ENCODE measurements around the gene SSH2.
"Not testable (repeated sequence)": the region's sequence is repeated elsewhere in the genome, so short reads cannot be mapped to it uniquely, and the experiment has no call there.

Gene SSH2

DNA sequence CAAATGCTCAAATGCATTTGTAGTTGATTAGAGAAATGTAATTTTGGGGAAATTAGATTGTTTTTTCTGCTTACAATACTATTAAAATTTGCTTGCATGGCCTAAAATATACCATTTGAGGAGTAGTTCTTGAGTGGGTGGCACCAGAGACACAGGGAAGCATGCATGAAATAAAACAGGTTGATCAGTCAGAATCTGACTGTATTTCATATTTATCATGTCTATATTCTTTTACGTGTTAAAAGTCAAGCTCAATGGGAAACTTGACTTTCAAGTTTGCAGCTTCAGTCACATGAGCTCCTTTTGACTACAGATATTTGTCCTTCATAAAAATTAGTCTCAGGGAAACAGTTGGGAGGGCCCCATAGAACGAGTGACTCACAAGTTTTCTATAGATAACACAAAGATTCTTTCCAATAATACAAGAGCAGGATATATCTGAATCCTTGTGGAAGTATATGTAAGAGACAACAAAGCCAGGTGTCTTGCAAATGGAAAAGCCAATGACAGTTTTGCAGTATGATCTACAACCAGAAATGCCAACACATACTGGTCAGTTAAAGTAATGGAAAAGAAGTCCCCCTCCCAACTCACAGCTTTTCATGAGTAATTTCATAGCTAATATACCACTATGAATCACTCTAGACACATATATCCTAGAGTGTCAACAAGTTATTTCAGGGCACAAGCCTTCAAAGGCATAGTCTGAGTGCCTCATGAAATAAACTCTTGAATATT is 265.1 kb downstream of the SSH2 start:
- no peak for DNase-seq (ENCODE audit: low read depth in 2 of 2)

DNA sequence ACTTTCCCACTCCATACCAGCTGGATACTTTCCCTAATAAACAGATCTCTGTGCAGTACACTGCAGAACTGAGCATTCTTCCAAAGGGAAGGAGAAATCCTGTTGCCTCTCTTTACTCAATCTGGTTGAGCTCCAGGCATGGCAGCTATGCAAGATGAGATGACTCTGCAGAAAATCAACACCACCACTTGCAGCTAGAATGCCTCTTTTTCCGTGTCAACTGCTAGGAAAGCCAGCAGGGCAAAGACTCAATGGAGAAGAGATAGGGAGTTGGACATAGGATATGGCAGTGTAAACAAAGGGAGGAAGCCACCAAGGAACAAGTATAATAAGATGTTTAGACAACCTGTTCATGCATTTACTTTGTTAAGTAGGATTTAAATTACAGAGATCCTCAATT is 266.9 kb downstream of the SSH2 start:
- no peak for DNase-seq (ENCODE audit: low read depth in 2 of 2)

DNA sequence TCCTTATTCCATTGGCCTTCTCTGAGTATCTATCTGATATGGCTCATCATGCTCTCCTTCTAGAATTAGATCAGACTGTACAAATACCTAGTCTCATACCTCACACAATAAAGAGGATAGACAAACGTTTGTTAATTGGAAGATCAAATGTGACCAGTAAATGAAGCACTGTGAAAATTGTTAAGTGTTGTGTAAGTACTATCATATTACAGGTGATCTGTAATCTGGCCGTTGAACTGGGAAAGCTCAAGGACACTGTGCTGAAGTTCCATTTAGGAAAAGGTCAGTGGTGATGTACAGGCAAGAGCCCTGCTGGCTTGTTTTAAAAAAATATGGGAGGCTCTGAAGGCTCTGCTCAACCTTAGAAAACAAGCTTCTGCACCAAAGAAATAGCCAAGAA is 268.8 kb downstream of the SSH2 start:
- no peak for DNase-seq (ENCODE audit: low read depth in 2 of 2)

DNA sequence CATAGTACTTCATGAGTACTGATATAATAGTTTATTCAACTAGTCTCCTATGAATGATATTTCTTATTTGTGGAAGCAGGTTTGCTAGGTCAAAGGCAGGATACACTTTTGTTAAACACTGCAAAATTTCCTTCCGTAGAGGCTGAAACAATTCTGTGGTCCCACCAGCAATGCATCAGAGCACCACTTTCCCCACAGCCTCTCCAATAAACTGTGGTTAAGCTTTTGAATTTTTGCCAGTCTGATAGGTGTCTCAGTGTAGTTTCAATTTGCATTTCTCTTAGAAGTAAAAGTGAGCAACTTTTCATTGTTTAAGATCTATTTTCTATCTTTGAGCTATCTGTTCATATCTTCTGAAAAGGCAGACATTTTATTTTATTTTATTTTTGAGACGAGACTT is 270.9 kb downstream of the SSH2 start:
- DNase-seq (ENCODE audit: low read depth in 2 of 2): no peak

DNA sequence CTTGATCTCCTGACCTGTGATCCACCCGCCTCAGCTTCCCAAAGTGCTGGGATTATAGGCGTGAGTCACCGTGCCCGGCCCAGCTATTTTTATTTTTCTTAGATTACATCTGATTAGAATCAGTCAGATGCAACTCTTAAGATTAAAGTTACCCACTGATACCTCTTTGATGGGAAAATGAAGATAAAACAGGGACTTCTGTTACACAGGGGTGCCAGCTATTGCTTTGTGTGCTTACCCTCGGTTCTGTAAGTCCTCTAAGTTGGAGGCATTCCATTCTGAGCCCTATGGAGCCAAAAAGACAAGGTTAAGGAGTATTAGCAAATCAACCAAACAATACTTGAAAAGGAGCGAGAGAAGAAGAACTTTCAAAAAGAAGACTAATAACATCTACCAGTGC is 274.7 kb downstream of the SSH2 start:
- DNase-seq (ENCODE audit: low read depth in 2 of 2): no peak

DNA sequence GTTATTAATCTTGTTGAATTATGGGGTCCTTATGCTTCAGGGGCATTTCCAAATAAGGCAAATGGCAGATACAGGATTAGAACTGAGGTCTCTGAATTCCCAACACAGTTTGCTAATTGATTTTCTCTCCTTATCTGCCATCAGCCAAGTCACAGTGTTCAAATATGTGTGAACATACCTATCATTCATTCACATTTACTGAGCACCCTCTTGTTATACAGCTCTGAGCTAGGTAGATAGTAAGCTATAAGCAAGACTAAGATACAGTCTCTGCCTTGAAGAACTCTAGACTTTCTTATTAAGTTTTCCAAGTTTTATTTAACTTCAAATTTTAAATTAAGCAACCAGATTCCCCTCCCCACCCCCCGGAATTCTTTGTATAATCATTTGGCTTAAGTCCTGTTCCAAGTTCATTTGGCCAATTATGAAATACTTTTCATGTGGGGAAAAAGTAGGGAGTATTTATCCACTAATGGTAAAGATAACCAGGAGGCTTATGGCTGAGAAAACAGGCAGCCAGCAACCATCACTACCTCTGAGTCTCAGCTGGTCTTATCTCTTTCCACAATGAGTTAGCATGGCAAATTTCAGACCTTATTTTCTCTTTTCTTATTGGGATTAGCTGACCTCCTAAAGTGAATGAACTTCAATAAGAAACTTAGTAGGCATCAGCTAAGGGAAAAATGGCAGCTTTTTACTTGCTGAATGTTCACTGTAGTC is 275.9 kb downstream of the SSH2 start:
- no peak for DNase-seq (ENCODE audit: low read depth in 2 of 2)

DNA sequence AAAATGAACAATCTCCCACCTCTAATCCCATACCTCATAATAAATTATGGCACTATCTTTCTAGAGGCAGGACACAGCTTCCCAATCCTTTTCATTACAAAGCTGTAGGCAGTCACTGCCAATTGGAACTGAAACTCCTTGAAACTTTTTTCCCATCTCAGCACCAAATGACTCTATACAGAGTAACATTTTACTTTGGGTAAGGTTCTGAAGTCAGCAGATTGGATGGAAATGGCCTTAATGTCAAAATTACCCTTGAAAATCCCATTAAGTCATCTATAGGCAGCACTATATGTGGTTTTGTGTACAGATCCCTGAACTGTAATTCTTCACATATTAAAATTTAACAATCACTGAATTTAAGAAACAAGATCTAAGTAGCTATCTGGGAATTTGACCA is 277.1 kb downstream of the SSH2 start:
- no peak for DNase-seq (ENCODE audit: low read depth in 2 of 2)

DNA sequence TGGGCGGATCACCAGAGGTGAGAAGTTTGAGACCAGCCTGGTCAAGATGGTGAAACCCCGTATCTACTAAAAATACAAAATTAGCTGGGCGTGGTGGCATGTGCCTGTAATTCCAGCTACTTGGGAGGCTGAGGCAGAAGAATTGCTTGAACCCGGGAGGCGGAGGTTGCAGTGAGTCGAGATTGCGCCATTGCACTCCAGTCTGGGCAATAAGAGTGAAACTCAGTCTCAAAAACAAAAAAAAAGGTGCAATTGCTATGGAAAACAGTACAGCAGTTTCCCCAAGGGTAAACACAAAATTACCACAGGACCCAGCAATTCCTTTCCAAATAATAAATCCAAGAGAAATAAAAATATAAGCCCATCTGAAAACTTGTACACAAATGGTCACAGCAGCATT is 278.1 kb downstream of the SSH2 start:
- not testable (repeated sequence) for DNase-seq (ENCODE audit: low read depth in 2 of 2)

DNA sequence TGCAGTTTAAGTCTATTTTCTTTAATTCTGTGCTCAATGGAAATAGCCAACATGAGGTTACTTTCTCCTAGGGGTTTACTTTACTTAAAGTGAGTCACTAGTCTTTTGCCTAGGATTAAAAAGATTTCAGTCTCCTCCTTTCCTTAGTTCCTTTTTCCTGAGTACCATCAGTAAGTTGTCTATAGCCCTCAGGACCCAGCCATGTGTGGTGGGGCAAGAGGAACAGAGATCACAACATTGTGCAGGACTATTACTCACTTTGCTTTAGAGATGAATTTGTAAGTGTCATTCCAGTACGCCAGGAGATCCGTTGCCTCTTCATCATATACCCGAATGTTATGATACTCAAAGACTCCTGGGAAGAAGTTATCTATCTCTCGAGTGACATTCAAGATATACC is 279.6 kb downstream of the SSH2 start:
- no peak for DNase-seq (ENCODE audit: low read depth in 2 of 2)

DNA sequence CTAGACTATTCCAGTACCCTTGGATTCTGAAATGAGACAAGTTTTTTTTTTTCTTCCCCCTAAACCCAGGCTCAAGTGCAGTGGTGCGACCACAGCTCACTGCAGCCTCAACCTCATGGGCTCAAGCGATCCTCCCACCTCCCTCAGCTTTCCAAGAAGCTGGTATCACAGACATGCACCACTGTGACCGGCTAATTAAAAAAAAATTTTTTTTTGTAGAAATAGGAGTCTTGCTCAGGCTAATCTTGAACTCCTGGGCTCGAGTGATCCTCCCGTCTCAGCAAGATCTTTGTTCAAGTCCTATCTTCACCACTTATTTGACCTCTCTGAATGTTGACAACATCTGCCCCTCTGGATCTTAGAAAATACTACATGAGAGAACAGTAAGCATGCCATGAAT is 280.7 kb downstream of the SSH2 start:
- no peak for DNase-seq (ENCODE audit: low read depth in 2 of 2)

DNA sequence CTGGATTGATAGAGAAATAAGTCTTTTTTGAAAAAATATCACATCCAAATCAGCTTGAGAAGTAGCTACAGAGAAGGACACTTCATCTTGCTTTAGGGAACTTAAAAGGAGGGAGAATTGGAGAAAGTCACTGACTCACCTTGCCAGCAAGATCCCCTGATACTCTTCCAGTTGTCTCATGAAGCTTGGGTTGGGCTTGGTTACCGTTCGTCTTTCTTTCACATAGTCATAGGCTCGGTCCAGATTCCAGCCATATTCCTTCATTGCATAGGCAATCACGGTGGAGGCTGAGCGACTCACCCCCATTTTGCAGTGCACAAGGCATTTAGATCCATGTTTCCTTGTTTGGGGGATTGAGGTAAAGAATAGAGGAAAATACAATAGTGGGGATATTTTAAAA is 282.0 kb downstream of the SSH2 start:
- no peak for DNase-seq (ENCODE audit: low read depth in 2 of 2)

DNA sequence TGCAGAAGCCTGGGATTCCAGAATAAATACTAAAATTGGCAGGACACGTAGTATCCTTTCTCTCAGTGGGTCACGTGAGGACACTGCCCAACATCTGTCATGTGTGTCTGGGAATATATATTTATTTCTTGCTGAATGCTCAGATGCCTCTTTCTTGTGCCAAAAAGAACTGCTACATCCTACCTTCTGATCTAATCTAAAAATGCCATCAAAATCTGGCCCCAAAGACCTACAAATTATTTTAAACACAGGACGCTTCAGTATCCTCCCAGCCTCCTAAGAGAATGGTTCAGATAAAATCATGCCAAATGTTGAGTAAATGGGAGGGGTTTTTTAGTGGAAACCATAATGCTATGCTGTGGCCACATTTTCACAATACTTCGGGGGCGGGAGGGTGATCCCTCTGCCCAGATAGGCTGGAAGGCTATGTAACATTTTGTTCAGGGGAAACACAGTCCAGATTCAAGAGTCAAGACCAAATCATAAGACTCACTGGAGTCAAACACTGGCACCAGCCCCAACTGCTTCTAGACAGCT is 284.4 kb downstream of the SSH2 start:
- no peak for DNase-seq (ENCODE audit: low read depth in 2 of 2)

DNA sequence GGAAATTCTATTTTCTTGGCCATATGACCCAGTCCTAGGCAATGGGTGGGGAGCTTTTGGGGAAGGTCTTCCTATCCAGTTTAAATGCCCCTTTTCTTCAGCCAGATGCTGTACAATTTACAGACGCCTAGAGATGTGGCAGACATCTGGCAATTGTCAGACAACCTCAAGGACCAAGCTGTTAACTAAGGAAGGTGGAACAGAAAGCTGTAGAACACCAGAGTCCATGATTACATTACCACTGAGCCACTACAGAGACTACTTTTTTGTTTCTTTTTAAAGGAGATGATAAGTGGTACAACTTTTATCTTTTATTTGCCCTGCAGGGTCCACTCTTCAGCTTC is 286.2 kb downstream of the SSH2 start:
- no peak for DNase-seq (ENCODE audit: low read depth in 2 of 2)

DNA sequence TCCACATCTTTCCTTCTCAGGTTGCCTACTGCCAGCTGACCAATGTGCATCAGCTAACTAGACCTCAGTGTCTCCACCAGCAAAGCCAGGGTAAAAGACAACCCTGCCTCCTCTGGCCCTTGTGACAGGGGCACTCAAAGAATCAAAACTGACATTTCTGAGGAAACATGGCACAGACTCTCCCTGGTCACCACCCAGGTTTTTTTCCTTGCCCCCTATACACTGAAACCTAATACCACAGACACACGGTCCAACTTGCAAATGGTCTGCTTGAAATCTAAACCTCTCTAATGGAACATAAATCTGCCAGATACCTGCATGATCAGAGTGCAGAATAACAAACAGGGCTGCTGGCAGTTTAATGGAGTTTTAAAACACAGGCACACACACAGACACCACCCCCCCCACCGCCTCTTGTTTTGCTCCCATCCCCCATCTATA is 287.8 kb downstream of the SSH2 start:
- no peak for DNase-seq (ENCODE audit: low read depth in 2 of 2)

DNA sequence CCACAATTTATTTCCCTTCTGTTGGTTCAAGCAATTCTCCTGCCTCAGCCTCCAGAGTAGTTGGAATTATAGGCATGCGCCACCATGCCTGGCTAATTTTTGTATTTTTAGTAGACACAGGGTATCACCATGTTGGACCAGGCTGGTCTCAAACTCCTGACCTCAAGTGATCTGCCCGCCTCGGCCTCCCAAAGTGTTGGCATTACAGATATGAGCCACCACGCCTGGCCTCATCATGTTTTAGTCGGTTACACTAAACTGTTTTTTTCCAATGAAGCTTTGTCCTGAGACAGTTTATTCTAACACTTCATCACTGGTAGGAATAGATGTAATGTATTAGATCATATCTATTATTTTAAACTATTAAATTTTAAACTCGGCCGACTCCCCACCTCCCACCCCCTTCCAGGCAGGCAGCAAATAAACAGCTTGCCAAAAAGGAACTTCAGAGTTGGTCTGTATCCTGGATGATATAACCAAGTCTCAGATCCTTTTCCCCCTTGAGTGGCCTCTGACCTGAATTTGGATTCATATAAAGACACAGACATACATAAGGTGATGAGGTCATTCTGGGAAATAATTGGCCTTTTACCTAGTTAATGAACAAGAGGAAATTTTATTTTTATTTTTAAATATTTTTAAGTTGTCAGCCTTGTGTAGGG is 288.9 kb downstream of the SSH2 start:
- DNase-seq (ENCODE audit: low read depth in 2 of 2): no peak

DNA sequence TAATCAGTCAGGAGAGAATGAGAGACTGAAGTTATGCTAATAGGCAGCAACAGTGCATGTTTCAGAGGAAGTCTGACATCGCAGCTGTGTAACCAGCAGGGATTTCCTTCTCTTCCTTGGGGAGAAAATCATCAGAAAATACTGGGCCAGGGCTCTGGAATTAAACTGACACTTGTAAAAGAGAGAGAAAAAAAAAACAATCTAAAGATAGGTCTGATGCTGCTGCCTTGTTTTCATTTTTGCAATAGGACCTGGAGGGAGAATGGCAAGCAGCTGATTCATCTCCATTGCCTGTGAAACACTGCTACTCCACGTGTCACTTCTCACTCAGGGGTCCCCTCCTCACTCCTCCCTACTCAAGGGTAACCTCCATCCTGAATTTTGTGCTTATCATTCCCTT is 289.6 kb downstream of the SSH2 start:
- DNase-seq (ENCODE audit: low read depth in 2 of 2): no peak

DNA sequence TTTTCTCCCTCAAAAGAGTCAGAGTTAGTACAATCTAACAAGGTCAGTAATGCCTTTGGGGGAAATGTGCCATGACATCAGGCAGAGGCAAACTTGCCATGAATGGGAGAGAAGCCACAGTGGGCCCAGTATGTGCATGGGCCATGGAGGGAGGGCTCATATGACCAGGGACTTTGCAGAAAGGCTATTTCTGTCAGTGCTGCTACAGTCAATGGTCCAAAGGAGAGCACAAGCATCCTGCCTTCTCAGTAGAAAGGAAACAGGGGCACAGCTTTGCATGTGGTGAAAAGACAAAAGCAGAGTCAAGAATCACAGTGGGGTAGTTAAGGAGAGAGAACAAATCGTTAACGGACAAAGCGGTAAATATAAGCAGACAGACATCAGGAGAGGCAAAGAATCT is 296.1 kb downstream of the SSH2 start:
- no peak for DNase-seq (ENCODE audit: low read depth in 2 of 2)

DNA sequence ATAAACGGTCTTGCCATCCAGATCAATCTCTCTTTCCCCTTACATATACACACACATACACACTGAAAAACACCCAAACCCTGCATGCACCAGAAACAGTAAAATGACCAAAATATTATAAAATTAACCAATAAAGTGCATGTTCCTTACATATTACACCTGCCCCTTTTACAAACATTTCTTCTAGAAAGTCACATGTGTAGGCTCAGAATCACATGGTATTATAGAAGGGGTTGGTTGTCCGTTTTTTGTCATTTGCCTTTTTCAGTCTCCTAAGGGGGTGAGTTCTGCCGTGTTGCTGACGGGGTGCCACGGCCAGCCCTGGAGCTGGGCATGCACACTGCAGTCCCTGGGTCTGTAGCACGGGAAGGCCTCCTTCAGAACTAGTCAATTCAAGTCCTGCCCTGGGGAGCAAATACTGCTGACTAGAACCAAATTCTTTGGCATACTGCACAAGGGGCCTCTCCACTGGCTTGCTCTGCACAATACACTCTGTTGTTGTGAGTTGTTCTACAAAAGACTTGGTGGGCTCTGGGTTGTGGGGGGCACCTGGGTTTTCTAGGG is 299.3 kb downstream of the SSH2 start:
- no peak for DNase-seq (ENCODE audit: low read depth in 2 of 2)

DNA sequence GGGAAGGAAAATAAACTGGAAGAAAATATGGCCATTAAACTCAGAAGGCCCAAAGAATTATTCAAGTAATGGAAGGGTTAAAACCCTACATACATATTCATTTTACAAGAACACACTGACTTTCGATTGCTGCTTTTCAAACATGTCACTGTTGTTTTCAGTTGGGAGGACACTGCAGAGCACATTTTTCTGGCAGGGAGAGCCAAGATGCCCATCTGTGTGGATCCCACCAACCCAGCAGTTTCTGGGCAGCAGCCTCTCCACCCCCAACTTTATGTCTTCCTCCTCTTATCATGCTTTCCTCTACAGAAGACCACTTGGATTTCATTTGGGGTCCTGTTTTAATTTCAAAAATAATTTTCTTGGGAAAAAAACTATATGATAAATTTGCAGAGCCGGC is 300.2 kb downstream of the SSH2 start:
- no peak for DNase-seq (ENCODE audit: low read depth in 2 of 2)

DNA sequence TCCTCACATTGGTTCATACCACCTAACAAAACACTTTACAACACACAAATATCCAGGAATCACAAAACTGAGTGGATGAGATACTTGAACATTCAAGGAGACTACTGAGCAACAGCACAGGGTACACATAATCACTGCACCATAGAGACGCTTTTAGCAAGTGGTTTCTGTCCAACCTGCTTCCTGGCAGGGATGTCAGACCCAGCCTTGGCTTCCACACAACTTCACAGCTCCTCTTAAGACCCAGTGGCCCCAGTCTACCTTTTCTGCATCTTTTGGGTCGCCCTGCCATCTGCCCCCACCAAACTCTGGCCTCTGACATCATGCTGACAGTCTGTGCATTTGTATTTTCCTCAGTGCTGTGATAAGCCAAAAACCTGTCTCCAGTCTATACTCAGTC is 301.4 kb downstream of the SSH2 start:
- no peak for DNase-seq (ENCODE audit: low read depth in 2 of 2)

DNA sequence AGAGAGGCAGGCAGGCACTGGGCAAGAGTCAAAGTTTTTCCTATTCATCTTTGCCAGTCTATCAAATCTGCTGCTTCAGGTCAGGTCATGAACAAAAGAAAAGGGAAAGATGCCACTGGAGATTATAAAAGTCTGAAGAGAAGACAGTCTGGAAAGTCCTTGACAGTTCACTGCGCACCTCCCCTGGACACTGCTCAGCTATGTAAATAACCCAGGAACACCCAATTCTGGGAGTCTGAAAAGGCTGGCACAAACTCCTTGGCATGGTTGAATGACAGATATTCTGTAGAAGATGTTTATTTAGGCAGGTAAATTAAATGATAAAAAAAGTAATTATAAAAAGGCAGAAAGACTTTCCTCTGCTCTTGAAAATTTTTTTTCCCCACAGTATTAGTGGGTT is 302.1 kb downstream of the SSH2 start:
- DNase-seq (ENCODE audit: low read depth in 2 of 2): no peak

DNA sequence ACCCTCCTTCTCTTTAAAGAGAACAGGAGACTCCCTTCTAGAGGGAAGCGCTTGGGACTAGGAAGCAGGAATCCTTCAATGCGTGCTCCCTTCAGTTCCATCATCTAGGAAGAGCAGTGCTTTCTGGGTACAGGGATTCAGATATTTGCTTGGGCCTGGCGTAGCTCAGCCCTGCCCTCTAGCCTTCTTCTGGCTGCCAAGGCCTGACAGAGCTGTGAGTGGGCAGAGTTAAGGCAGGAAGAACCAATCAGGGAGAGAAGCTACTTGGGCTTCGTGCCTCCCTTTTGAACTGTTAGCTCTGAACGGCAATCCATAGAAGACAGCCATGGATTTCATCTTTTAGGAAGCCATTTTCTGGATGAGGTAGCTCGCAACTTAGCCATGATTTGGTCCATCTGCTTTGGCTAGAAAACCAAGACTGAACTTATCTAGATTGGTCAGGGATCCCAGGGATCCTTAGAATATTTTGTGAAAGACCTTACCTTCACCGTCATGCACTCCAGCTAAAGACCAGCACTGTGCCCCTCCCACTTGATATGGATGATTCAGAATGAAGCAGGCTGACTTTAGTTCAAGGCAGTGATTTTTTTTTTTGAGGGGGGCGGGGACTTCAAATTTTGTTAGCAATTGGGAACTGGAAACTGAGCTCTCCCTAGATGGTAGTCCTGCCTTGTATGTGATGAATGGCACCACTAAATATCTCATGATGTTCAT is 304.8 kb downstream of the SSH2 start:
- DNase-seq (ENCODE audit: low read depth in 2 of 2): no peak
